CD4-positive, alpha-beta T cell treated with Interleukin-6 at 100 ng/mL for 8 hours (primary cell): ENCODE measurements around the gene ATP1B1.
"Not testable (repeated sequence)": the region's sequence is repeated elsewhere in the genome, so short reads cannot be mapped to it uniquely, and the experiment has no call there.

Experiments
- DNase-seq: peaks from one replicate; pipeline ENCODE4 v3.0.0-alpha.2; 2020; ENCODE audit warnings: mixed read lengths, low spot score

The ATP1B1 gene

GRCh38 chr1:169142129-169142528, 35.6 kb downstream of the ATP1B1 start:
- DNase-seq: no peak

GRCh38 chr1:169143346-169143745, 36.9 kb downstream of the ATP1B1 start:
- DNase-seq: no peak

- DNase-seq: no peak
Observed at GRCh38 chr1:169143984-169144383, 37.5 kb downstream of the ATP1B1 start.

GRCh38 chr1:169144941-169145626, 38.6 kb downstream of the ATP1B1 start:
- no peak for DNase-seq

DNA sequence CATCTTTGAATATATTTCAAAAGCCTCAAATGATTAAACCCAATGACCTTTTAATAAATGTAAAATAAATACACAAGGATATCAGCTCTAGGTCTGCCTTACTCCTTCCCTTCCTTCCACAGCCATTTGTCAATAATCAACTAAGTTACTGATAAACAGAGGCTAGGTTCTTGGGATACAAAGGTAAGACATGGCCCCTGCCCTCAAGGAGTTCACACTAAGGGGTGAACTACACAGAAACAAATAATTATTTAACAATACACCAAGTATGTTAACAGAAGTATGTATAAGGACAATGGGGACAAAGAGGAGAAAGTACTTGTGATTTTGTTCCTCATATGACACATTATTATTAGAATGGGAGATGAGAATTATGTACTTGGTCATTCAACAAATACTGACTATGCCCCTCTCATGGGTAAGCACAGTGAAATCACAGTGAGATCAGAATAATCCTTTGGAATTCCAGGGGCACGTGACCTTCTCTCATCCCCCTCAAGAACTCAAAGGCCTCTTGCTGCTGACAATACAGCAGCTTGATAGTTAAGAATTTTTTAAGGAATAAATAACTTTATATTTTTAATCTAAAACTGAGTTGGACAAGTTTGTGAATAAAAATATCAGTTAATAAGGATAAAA, 40.2 kb downstream of the ATP1B1 start:
- DNase-seq: no peak

DNA sequence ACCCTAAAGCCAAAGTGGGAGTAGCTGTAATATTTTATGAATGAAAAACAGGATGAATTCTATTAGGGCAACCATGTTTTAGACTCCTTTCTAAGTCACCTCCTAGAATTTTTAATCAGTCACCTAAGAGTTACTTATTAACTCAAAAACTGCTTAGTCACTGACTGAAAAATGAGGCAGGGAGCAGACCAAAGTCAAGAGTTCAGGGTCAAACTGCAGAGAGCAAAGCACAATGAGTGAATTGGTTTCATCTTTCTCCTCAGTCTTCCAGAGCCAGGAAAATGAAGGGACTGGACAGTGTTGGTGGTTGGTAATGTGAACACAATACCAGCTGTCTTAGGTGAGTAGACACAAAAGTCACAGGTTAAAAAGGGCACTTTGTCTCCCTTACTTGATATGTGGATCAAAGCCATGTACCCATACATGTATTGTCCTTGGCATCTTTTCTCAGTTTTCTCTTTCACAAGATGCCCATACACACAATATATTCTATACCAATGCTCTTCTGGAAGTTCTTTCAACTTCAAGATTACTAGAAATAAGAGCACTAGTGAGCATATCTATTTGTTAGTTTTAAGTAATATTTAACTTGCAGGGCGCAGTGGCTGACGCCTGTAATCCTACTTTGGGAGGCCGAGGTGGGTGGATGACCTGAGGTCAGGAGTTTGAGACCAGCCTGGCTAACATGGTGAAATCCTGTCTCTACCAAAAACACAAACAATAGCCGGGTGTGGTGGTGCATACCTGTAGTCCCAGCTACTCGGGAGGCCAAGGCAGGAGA, 42.2 kb downstream of the ATP1B1 start:
- no peak for DNase-seq

DNA sequence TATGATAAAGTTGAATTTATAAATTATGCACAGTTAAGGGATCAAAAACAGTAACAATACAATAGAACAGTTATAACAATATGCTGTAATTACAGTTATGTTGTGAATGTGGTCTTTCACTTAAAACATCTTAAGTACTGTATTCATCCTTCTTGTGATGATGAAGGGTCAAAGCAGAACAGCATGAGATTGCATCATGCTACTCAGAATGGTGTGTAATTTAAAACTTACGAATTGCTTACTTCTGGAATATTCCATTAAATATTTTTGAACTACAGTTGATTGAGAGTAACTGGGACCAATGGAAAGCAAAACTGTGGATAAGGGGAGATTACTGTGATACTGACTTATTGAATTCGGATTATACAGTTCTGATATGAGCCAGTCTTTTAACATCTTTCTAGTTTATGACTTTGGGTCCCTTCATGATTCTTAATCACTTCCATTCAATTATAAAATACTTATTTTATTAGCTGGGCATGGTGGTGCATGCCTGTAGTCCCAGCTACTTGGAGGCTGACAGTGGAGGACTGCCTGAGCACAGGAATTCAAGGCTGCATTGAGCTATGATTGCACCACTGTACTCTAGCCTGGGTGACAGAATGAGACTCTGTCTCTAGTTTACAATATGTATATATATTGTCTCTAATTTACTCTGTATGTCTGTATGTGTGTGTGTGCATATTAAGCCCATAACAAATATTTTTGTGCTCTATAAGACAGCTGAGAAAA, 43.2 kb downstream of the ATP1B1 start:
- no peak for DNase-seq

DNA sequence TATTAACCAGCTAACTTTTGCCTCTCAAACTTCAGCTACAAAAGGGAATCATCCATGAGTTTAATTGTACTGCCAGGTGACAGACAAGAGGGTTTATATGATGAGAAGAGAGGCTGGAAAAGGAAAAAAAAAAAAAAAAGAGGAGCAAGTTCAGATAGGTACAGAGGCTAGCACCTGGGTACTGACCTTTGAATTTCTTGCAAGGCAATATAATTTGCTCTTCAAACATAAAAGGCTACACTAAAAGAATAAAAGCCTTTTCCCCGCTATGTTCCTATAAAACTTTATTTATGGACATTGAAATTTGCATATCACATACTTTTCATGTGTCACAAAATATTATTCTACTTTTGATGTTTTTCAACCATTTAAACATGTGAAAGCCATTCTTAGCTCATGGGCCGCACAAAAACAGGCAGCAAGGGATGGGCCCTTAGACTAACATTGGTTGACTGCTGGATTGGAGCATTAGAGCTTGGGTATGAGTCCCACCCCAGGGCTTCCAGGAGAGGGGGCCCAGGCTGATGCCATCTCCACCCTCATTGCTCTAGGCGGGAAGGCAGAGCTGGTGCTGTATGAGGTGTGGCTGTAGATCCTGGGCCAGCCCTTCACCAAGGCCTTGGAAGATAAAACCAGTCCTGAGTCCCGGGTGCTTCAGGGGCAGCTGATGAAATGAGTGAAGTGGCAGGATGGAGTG, 44.3 kb downstream of the ATP1B1 start:
- DNase-seq: no peak

DNA sequence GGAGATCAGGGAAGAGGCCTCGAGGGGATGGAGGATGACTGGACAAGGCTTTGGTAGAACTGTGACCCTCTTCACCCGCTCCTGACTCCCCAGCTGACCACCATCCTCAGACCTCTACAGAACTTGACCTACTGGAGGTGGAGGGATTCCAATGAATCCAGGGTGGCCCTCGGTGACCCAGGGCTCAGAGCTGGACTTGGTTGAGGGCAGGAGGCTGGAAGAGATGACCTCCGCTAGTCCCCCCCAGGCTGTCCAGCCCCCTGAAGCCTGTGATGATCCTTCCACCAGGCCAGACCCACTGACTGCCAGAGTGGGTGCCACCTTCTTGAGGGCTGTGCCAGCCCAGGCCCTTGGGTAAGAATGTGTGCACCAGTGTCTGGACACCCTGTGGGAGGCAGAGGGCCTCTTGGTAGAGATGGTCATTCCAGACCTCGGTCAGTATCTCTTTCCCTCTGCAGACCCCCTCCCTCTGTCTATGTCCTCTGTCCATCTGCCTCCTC, 44.9 kb downstream of the ATP1B1 start:
- no peak for DNase-seq

GRCh38 chr1:169155675-169156074, 49.2 kb downstream of the ATP1B1 start:
- no peak for DNase-seq

- no peak for DNase-seq
Observed at GRCh38 chr1:169156580-169156979, 50.1 kb downstream of the ATP1B1 start.

DNA sequence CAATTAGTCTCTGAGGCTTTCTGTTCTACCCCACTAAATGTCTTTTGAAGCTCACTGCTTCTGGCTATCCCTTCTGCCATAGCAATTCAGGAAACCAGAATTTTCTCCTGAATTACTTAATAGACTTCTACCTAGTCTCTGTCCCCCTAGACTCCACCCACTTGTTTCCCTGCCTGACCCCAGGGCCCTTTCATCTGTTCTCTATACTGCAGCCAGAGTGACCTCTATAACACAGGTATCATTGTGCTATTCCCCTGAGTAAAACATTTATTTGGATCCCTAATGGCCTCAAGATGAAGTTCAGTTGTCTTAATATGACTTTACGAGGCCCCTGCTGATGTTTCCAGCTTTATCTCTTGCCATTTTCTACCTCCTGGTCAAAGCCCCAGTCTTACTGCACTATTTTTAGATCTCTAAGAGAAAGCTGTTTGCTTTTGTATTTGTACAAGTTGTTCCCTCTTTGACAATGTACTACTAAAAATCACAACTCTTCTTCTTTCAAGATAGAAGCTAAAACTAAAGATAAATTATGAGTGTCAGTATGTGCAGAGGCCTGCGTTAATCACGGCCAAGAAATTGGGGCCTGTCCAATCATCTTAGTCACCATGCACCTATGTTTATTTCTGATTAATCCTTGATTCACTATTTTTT, 54.5 kb downstream of the ATP1B1 start:
- DNase-seq: no peak

GRCh38 chr1:169161496-169162194, 55.2 kb downstream of the ATP1B1 start:
- DNase-seq: no peak

- no peak for DNase-seq
Observed at GRCh38 chr1:169163059-169163458, 56.6 kb downstream of the ATP1B1 start.

- DNase-seq: no peak
Observed at GRCh38 chr1:169175461-169175860, 69.0 kb downstream of the ATP1B1 start.

GRCh38 chr1:169179431-169179830, 72.9 kb downstream of the ATP1B1 start:
- not testable (repeated sequence) for DNase-seq

GRCh38 chr1:169180174-169180573, 73.7 kb downstream of the ATP1B1 start:
- no peak for DNase-seq
